GM23338 (cell line): ENCODE results near the gene AARS2.

Source experiments
- CREB1 ChIP-seq: fragments of 250-450 bp; sonication (Bioruptor Pico); IDR thresholded peaks from 2 replicates; pipeline ENCODE4 v1.5.0; 2020; ENCODE audit warnings: low read depth, mild to moderate bottlenecking, moderate library complexity
- CTCF ChIP-seq, 2 experiments: fragments of 200-600 bp in 1 of 2; sonication (generic) in 1 of 2; conservative IDR thresholded peaks; 2 replicates each; pipeline versions ENCODE4 v1.5.1 to v1.6.1; 2016 to 2017; ENCODE audit warnings: antibody characterized with exemption in 2 of 2, low read depth in 2 of 2, mild to moderate bottlenecking in 2 of 2, moderate library complexity in 1 of 2
- EZH2 ChIP-seq: fragments of 200-600 bp; sonication (generic); IDR thresholded peaks from one replicate; pipeline ENCODE4 v1.8.0; 2017; ENCODE audit warnings: antibody characterized with exemption, mild to moderate bottlenecking, low read depth; ENCODE audit not compliant: unreplicated experiment
- JUNB ChIP-seq: IDR thresholded peaks from one replicate; pipeline ENCODE4 v1.6.1; 2016; ENCODE audit warnings: antibody characterized with exemption; ENCODE audit not compliant: unreplicated experiment
- NANOG ChIP-seq: IDR thresholded peaks from 2 replicates; pipeline ENCODE4 v1.6.1; 2016; ENCODE audit warnings: antibody characterized with exemption, borderline replicate concordance
- POLR2AphosphoS5 ChIP-seq: IDR thresholded peaks from 2 replicates; pipeline ENCODE4 v1.6.1; 2016; ENCODE audit warnings: antibody characterized with exemption, low read depth

- TF ChIP-seq CTCF (conservative IDR thresholded peaks at IDR 0.05; ENCODE audit: low read depth in 2 of 2), result no peak
- no peak; the same call in 1 of the 2 replicates for TF ChIP-seq POLR2AphosphoS5
- TF ChIP-seq JUNB, result no peak
- TF ChIP-seq CREB1 (CRISPR knock-in tag), result no peak
- no peak for TF ChIP-seq NANOG
- no peak for TF ChIP-seq EZH2
Measured at GRCh38 chr6:44298864-44299263, 14.3 kb downstream of the AARS2 start.
